Embryonic facial prominence (tissue), 1 donor: ENCODE data around the gene SCFD2.
"Not testable (repeated sequence)": the region's sequence is repeated elsewhere in the genome, so short reads cannot be mapped to it uniquely, and the experiment has no call there.

Experiments
- DNase-seq: peaks from one replicate; pipeline ENCODE4 v3.0.0-alpha.2; 2016; ENCODE audit errors: extremely low spot score

SCFD2 gene

DNA sequence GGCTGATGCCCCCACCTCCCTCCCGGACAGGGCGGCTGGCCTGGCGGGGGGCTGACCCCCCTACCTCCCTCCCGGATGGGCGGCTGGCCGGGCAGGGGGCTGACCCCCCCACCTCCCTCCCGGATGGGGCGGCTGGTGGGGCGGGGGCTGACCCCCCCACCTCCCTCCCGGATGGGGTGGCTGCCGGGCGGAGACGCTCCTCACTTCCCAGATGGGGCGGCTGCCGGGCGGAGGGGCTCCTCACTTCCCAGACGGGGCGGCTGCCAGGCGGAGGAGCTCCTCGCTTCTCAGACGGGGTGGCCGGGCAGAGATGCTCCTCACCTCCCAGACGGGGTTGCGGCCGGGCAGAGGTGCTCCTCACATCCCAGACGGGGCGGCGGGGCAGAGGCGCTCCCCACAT is 127.5 kb downstream of the SCFD2 start:
- not testable (repeated sequence) for DNase-seq

DNA sequence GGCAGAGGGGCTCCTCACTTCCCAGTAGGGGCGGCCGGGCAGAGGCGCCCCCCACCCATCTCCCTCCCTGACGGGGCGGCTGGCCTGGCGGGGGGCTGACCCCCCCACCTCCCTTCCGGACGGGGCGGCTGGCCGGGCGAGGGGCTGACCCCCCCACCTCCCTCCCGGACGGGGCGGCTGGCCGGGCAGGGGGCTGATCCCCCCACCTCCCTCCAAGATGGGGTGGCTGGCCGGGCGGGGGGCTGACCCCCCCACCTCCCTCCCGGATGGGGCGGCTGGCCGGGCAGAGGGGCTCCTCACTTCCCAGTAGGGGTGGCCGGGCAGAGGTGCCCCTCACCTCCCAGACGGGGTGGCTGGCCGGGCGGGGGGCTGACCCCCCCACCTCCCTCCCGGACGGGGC is 128.1 kb downstream of the SCFD2 start:
- DNase-seq: not testable (repeated sequence)

DNA sequence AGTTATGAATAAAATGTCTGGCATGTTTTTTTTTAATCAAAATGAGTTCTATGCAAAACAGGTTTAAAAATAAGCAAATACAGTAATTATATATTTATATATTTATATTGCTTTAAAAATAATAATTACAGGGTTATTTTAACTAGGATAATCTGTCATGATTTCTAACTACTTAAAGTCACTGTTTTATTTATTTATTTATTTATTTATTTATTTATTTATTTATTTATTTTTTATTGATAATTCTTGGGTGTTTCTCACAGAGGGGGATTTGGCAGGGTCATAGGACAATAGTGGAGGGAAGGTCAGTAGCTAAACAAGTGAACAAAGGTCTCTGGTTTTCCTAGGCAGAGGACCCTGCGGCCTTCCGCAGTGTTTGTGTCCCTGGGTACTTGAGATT is 129.2 kb downstream of the SCFD2 start:
- not testable (repeated sequence) for DNase-seq

DNA sequence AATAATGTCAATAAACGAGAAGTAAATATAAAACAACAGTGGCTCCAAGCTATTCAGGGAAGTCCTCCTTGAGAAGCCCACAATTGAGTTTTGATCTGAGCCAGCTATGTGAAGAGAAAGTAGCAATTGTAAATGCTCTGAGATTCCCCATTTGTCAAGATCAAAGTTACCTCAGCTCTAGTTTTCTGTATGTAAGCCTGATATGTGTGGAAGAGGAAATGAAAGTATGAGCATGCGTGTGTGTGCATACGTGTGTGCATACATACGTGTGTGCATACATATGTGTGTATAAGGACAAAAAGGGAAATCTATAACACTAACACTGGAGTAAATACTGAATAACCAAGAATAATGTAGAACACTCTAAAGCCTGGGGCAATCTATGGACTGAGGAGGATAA is 130.3 kb downstream of the SCFD2 start:
- no peak for DNase-seq

DNA sequence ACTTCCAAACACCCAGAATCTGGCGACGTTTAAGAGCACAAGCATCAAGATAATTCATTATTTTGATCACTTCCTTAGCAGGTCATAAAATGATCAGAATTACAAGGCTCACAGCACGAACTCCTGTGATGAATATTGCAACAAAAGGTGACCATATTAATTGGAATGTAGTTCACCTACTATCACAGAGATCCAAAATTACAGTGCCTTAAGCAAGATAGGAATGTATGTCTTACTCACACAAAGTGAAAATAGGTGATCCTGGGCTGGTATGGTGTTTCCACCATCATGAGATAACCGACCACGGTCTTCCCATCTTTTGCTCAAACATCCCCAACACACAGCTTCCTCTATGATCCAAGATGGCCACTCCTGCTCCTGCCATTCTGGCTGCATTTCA is 131.2 kb downstream of the SCFD2 start:
- DNase-seq: no peak

DNA sequence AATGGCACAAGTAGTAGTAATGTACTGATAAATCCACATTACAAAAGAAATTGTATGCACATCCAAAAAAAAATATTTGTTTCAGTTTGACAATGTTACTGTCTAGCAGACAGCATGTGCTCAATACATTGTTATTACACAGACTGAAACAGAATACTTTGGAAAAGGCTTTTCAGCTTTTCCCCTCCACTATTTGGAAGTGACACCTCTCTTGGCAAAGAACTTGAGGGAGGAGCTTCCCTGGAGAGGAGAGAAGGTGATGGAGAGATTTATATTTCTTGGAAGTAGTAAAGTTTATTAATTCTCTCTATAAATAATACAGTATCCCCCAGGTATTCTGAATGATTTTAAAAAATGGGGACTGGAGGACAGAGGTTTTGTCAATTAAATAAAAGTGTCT is 131.8 kb downstream of the SCFD2 start:
- DNase-seq: no peak

DNA sequence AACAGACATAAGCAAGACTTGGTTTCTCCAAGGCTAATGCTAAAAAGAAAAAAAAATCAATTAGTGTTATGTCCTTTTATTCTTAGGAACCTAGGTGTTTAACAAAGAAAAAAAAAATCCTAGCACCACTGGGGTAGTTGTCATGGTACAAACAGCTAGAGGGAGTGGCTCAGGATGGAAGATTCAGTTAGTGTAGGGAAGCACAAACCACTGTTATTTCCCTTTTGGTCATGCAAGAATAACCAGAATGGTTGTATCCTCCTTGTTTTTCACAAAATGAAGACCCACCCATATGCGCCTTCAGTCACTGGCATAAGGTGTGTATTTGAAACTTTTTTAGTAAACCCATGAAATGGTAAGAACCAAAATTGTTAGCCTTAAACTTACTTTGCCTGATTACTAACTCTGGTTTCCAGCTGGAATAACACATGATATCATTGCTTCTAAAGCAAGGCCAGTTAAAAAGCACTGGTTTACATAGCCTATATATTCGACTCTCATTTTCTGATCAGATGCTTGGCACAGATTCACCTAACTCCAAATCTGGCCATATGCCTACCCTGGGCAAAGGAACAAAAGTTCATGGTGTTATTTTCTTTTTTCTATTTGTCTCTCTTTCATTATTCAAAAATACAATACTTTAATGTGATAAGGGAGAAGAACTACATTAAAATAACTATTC is 132.6 kb downstream of the SCFD2 start:
- DNase-seq: no peak

DNA sequence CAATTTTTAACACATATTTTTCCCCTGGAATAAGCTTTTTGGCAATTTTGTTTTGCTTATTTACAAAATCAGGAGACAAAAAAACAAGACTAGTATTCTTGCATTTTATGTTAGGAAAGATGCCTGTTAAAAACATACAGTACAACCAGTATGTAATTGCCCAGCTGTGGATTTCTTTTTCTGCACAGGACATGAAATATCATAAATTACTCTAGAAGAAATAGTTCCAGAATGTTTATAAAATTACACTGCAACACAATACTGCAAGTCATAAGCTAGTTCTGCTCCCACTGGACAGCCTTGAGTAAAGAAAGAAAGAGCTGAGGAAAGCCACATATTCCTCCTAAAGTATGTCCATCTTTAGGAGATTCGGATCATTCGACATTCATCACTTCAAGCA is 133.5 kb downstream of the SCFD2 start:
- no peak for DNase-seq

DNA sequence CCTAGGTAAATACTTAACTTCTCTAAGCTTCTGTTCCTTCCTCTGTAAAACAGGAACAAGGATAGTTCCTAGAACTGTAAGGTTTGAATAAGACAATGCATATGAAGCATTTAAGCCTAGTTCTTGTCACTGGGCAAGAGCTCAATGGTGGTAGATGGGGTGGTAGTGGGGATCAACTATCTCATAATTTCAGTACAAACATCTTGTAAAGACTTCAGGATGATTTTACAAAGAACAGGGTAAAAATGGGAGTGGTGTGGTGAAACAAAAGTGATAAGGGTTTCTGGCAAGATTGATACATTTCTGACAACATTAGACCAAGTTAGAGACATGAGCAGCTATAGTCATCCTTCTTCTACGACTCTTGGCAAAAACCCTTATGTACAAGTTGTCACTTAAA is 137.8 kb downstream of the SCFD2 start:
- no peak for DNase-seq

DNA sequence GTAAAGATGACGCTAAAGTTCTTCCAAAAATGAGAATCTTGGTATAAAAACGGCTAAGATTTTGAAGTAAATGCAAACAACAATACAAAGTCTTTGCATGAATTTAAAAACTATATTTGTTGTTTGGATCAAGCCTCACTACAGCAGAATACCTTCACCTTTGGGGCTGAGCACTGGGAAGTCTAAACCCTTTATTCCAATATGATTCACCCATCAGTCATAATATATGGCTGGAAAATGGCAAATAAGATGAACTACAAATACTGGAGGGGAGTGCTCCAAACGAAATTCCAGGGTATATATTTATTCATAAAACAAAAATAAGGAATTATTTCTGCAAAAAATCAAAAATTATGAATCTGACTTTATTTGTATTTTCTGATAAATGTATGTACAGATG is 138.4 kb downstream of the SCFD2 start:
- DNase-seq: no peak

DNA sequence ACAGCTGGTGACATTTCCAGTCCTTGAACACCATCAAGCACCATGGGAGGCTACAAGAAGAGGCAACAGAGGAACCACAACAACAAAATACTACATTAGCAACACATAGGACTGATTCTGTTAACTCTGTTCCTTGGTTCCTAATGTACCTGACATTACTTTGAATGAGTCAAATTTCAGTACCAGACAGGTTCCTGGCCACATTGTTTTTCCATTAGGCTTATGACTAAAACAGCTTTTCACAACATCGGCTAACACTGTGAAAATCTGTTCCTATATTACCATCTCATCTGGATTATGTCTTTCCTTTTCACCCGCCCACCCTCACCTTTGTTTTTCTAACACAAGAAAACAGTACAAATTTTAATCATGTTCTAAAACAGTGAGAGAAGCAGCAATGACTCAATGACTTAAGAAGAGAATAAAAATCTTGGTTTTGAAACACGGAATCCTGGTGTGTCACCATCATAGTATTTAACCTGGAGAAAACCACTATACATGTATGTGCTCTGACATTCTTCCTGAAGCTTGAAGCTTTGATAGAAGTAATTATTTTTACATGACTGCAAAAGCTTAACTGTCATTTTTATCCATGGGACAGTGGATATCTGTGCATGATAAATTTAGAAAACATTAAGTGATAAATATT is 143.9 kb downstream of the SCFD2 start:
- DNase-seq: no peak

DNA sequence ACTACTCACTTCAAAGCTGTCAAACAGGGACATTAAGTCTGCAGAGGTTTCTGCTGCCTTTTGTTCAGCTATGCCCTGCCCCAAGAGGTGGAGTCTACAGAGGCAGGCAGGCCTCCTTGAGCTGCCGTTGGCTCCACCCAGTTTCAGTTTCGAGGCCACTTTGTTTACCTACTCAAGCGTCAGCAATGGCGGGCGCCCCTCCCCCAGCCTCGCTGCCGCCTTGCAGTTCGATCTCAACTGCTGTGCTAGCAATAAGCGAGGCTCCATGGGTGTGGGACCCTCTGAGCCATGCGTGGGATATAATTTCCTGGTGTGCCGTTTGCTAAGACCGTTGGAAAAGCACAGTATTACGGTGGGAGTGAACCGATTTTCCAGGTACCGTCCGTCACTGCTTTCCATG is 146.7 kb downstream of the SCFD2 start:
- DNase-seq: not testable (repeated sequence)

DNA sequence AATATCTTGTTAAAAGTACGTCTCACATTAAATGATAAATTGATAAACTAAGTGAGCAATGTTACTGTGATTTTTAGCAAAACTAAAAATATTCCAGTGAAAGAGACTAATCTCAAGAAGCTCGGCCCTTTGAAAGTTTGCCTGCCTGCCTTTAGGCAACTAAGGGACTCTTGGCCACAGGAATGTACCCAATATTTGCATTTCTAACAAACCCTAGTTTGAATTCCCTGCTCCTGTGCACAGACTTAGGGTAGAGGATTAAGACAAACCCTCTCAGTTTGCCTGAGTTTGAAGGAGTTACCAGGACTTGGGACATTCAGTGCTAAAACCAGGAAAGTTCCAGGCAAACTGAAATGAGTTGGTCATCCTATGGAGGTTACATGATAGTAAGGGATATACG is 157.1 kb downstream of the SCFD2 start:
- DNase-seq: no peak

DNA sequence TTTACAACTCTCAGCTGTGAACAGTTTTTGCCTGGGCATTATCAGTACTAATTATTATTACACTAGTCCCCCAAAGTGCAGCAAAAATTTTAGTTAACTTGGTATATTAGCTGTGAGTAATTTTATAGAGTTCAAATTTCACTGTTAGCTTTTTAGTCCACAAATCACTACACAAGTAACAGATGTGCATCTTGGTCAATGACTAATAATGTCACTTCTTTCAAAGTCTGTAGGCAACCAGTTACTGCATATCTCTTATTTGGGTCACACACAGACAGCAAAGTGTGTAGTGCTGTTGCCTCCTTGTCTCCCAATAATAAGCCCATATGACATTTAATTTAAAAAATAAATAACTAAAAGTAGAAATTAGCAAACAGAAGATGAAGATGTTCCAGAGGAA is 159.9 kb downstream of the SCFD2 start:
- DNase-seq: no peak

DNA sequence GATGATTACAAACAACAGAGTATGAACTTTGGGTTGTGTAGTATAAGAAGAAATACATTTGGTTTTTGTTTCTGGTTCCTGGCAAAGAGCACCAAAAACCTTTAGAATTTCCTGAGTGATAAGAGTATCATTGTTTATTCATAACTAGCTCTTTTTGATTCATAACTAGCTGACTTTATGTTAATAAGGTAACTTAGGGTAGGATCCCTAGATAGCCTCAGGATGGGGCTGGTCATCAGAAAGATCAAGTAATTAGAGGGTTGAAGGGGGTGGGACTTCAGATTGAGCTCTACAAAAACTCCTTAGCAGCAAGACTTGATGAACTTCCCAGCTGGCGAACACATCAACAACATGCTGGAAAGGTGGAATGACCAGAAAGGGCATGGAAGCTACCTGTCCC is 166.5 kb downstream of the SCFD2 start:
- DNase-seq: no peak

DNA sequence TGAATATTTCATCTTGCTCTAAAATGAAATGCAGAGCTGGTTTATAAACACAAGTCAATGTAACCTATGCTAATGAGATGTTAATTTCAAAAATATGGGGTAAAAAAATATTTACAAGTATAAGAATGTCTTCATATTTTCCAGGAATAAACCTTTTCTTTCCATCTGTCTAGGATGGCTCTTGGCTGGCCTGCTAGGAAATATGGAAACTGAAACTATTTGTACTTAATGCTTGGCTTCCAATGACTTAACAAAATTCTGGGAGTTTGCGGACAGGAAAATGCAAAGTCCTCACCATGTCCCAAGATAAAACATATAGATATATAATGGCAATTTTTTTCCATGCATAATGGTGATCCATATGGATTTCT is 168.1 kb downstream of the SCFD2 start:
- DNase-seq: no peak

DNA sequence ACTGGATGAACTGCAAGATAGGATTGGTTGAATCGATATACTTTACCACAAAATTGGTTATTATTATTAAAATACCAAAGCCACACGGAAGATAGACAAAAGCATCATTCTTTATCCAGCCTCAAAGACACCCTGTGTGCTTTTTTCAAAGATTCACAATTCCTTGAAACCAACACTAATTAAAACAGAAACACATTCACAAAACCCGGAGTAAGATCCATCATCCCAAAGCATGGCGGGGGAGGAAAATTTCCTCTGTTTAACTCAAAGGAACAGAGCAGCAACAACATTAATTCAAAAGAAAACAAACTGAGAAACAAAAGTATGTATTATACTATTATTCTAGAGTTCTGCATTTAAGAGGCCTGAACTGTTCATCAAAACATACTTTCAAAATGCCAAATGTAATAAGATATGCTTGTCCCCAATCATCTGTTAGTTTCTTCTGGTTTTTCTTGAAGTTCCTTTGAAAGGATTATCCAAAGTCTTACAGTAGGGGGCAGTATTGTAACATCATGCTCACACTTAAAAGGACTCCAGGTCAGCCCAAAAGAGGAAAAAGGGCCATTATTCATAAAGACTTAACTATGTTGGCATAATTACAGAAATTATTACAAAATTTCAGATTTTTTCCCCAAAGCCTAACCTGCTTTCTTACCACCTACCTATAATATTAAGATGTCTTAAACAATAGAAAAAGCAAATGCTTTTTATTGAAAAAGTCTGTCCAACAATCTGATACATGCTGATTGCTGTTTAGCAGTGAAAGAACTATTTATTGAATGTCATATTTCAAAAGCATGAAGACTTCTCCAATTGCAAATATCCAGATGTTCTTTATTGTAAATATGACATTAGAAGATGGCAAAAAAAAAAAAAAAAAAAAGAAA is 168.7 kb downstream of the SCFD2 start:
- DNase-seq: peak; percentile 77

DNA sequence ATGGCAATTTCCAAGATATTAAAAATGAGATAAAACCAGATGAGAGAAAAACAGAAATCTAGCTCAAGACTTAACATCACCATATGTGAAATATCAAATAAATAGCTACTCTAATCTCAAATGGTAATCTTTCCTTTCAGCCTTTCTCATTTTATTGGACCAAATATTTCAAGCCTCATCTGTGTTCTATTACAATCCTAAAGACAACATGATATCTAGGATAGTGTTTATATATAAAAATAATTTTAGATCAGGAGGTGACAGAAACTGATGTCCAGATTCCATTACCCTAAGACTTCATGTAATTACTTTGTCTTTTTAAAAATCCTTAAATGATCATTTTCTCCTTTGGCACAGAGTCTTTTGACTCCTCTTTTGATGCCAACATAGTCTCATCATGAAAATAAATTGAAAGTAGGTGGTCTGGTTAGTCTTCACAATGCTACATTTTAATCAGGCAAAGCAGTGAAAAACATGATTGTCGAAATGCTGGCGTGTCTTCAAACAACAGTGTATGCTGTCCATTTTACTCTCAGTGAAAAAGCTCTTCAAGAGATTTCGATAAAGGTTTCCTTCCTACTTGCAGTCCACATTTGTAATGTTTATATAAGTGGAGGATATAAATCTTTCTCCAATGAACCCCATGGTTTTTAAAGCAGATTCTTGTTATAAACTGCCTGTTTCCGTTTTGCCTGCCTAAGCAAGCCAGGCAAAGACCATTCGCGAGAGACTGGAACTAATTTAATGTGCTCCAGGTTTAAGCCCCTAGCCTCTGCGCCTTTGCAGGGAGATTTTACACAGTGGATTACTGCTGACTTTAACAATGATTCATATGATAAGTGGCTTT is 169.8 kb downstream of the SCFD2 start:
- DNase-seq: peak; percentile 45

DNA sequence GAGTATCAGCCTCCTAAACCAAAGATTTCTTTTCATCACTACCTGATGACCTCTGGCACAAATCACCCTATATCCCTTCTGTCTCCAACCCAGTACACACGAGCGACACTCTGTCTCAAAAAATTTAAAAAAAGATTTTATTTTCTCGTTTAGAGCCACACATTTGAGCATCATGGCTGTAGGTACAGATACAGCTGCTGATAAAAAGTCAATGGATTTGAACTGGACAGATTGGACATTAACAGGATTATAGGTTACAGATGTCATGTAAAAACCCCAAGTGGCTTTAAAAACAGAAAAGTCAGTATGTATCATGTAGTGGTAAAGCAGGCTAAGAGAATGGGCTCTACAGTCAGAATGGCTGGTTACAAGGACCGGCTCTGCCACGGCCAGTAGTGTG is 171.1 kb downstream of the SCFD2 start:
- DNase-seq: no peak

DNA sequence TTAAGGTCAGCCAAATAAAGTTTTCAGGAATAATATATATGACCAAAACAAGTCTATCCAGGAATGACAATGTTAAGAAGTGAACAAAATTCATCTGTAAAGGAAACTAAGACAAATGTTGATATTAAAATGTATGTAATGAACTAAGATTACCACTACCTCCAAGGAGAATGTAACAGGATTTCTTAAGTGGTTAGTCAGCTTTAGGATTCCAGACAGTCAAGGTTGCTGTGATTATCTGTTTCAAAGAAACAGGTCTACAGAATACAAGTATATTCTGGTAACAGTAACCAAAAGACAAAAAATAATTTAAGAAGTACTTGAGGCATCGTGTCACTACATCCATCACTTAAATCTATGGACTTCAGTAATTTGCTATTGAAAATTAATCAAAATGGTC is 172.8 kb downstream of the SCFD2 start:
- DNase-seq: no peak

DNA sequence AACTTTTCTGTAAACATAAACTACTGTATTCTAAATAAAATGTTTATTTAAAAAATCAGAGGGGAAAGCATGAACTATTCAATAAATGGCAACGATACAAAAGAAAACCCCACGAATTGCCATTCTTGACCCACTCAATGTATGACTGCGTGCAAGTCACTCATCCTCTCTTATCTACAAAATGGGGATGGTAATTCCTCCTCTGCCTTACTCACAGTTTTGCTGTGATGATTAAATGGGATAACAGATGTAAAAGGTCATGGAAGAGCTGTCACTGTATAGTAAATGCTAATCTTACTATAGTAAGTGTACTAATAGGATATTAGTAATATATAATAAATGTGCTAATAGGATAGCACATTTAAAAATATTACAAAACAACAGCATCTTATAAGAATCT is 173.4 kb downstream of the SCFD2 start:
- no peak for DNase-seq

DNA sequence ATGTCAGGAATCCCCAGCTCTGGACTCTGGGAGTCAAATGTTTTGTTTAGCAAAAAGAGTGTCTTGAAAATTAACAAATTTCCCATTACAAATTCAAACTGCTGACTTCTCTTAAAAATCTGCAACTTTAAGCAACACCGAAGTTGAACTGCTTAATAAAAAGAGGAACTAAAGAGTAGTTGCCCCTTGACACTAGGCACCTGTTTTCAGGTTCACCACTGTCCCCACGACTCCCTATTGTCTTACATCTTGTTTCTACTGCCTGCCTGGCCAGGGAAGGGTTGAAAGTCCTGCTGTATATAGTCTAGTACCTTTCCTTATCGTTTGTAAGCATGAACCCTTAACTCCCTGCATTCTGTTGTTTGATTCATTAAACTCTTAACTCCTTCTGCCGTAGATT is 173.9 kb downstream of the SCFD2 start:
- no peak for DNase-seq
